AG04450 (cell line): ENCODE results near the gene CD2. TPM values are rescaled to one million over a fixed set of nuclear protein-coding genes. Genes with fewer than 3 reads are reported as not detected.

Source experiments
- CTCF ChIA-PET: fragments of 300-600, 350-600 bp; formaldehyde crosslinking; extraction: SDS; loops from one replicate; lab custom pipeline; 2022; ENCODE audit warnings: antibody characterized with exemption, inconsistent platforms; lab: Charles Lee
- POLR2A ChIA-PET: fragments of 350-600 bp; formaldehyde crosslinking; extraction: SDS; loops from one replicate; lab custom pipeline; 2021; ENCODE audit warnings: antibody characterized with exemption, inconsistent platforms; lab: Yijun Ruan, JAX
- DNase-seq: peaks from one replicate; pipeline ENCODE4 v3.0.0-alpha.2; 2011; ENCODE audit warnings: low read depth, low spot score
- H3K27ac ChIP-seq: one replicate; pipeline ENCODE4 v1.5.1; 2012; ENCODE audit warnings: low read depth, low read length, control low read depth
- H3K27me3 ChIP-seq: one replicate; pipeline ENCODE4 v1.6.0; 2012; ENCODE audit warnings: low read length; ENCODE audit not compliant: control insufficient read depth, insufficient read depth
- H3K4me3 ChIP-seq: 2 replicates; pipeline ENCODE4 v1.5.1; 2011; ENCODE audit warnings: mild to moderate bottlenecking, low read depth, low read length, control low read depth
- H3K9me3 ChIP-seq: 2 replicates; pipeline ENCODE4 v1.5.1; 2012; ENCODE audit warnings: low read length; ENCODE audit not compliant: control insufficient read depth, insufficient read depth
- CTCF ChIP-seq: IDR thresholded peaks from 2 replicates; pipeline ENCODE4 v1.5.1; 2011; ENCODE audit warnings: low read depth, low read length, control low read depth, inconsistent platforms
- polyA plus RNA-seq: library from polyadenylated mRNA; depleted of rRNA; stranded (reverse); fragments of >200 nt; gene quantifications from 2 replicates; pipeline ENCODE4 v1.2.3, GENCODE V29; 2011

The CD2 gene
- polyA plus RNA-seq, 1 experiment: not detected

- DNase-seq: no peak
- ChIA-PET POLR2A (no interaction called here), CTCF (interaction anchor here (4.0 kb wide), 1 partner anchor 325 kb away, joined by 16 read pairs; no protein-coding TSS in a partner anchor)
- H3K27ac ChIP-seq: no peak overlapping the region
- no peak overlapping the region for H3K4me3 ChIP-seq
- TF ChIP-seq CTCF: no peak
- no peaks in the 10 kb centered on the region for H3K27me3 ChIP-seq
- H3K9me3 ChIP-seq: no peaks in the 10 kb centered on the region
Observed at GRCh38 chr1:116731439-116731838, 22.8 kb upstream of the CD2 start.

- no peak for TF ChIP-seq CTCF
- no peaks in the 10 kb centered on the region for H3K27me3 ChIP-seq
- DNase-seq: no peak
- H3K27ac ChIP-seq: no peak overlapping the region
- CTCF ChIA-PET: interaction anchor here (2.5 to 4.0 kb wide), 2 partner anchors 9 to 324 kb away, joined by 13 to 16 read pairs; no protein-coding TSS in a partner anchor
- POLR2A ChIA-PET: no interaction called here
- H3K9me3 ChIP-seq: no peaks in the 10 kb centered on the region
- H3K4me3 ChIP-seq: no peak overlapping the region
Observed at GRCh38 chr1:116732726-116733125, 21.5 kb upstream of the CD2 start.

GRCh38 chr1:116733476-116734365, 20.5 kb upstream of the CD2 start:
- Histone ChIP-seq H3K4me3 (no peak overlapping the region), H3K9me3 (no peaks in the 10 kb centered on the region), H3K27ac (no peak overlapping the region), H3K27me3 (no peaks in the 10 kb centered on the region)
- ChIA-PET CTCF (interaction anchor here (2.5 to 4.0 kb wide), 2 partner anchors 10 to 323 kb away, joined by 13 to 16 read pairs; no protein-coding TSS in a partner anchor), POLR2A (no interaction called here)
- DNase-seq: no peak
- no peak for TF ChIP-seq CTCF

- no peaks in the 10 kb centered on the region for H3K27me3 ChIP-seq
- DNase-seq: no peak
- H3K4me3 ChIP-seq: no peak overlapping the region
- H3K27ac ChIP-seq: no peak overlapping the region
- H3K9me3 ChIP-seq: no peaks in the 10 kb centered on the region
- CTCF ChIA-PET: interaction anchor here (0.8 to 4.0 kb wide), 2 partner anchors 321 to 457 kb away, joined by 7 to 16 read pairs; no protein-coding TSS in a partner anchor
- POLR2A ChIA-PET: no interaction called here
- TF ChIP-seq CTCF: no peak
Observed at GRCh38 chr1:116735246-116735645, 19.0 kb upstream of the CD2 start.
